Astrocyte of the cerebellum (primary cell): Measurements from ENCODE around the gene MRAS.

Experiments used
- DNase-seq: peaks from one replicate; pipeline ENCODE4 v3.0.0-alpha.2; 2011; ENCODE audit warnings: low read depth
- H3K4me3 ChIP-seq: 2 replicates; pipeline ENCODE4 v1.5.1; 2011; ENCODE audit warnings: mild to moderate bottlenecking, low read depth, low read length, moderate library complexity
- CTCF ChIP-seq: IDR thresholded peaks from 2 replicates; pipeline ENCODE4 v1.5.1; 2012; ENCODE audit warnings: low read length, low read depth, moderate library complexity, mild to moderate bottlenecking; ENCODE audit errors: missing control alignments
- in situ Hi-C: cut with HindIII; loops from 2 replicates; pipeline ENCODE4 v1.10.0; 2017; ENCODE audit warnings: low sequenced_read_pairs

Gene MRAS

GRCh38 chr3:138370321-138370720, 21.9 kb downstream of the MRAS start:
- in situ Hi-C loops, result no loop called here
- DNase-seq, result no peak
- no peak overlapping the region for H3K4me3 ChIP-seq
- no peak for TF ChIP-seq CTCF

GRCh38 chr3:138371070-138371965, 22.9 kb downstream of the MRAS start:
- TF ChIP-seq CTCF, result no peak
- no peak for DNase-seq
- in situ Hi-C loops, result no loop called here
- H3K4me3 ChIP-seq, result no peak overlapping the region

- no peak for DNase-seq
- in situ Hi-C loops, result no loop called here
- no peak overlapping the region for H3K4me3 ChIP-seq
- TF ChIP-seq CTCF, result no peak
Measured at GRCh38 chr3:138373087-138373735, 24.8 kb downstream of the MRAS start.

- in situ Hi-C loops, result no loop called here
- DNase-seq, result no peak
- no peak overlapping the region for H3K4me3 ChIP-seq
- no peak for TF ChIP-seq CTCF
Measured at GRCh38 chr3:138373736-138374094, 25.3 kb downstream of the MRAS start.

- no peak overlapping the region for H3K4me3 ChIP-seq
- TF ChIP-seq CTCF, result no peak
- in situ Hi-C loops, result no loop called here
- no peak for DNase-seq
Measured at GRCh38 chr3:138374573-138375134, 26.3 kb downstream of the MRAS start.

GRCh38 chr3:138375447-138375846, 27.1 kb downstream of the MRAS start:
- in situ Hi-C loops, result no loop called here
- H3K4me3 ChIP-seq, result no peak overlapping the region
- no peak for TF ChIP-seq CTCF
- no peak for DNase-seq
